HepG2 (cell line): ENCODE data around the gene HBG1. TPM values are rescaled to one million over a fixed set of nuclear protein-coding genes. Genes with fewer than 3 reads are reported as not detected.

ENCODE experiments used
- ATAC-seq: fragments of 200-7000 bp; cut with Tn5 transposase; 3 replicates; pipeline ENCODE4 v1.9.1; 2020; ENCODE audit warnings: mild to moderate bottlenecking, moderate library complexity
- BruUV-seq: library from RNA; stranded (reverse); fragments of 400-500 nt; replicated peaks from 2 replicates; lab custom pipeline; 2021; lab: Mats Ljungman, UMichigan
- CTCF ChIA-PET: fragments of 300-600 bp; formaldehyde crosslinking; extraction: SDS; loops from one replicate; lab custom pipeline; 2021; ENCODE audit warnings: low total read pairs, inconsistent platforms, low intra/inter-chr PET ratio; lab: Yijun Ruan, JAX
- POLR2A ChIA-PET: fragments of 350-600 bp; sonication (Branson Sonifier 250); formaldehyde crosslinking; loops from one replicate; lab custom pipeline; 2020; ENCODE audit warnings: antibody characterized with exemption, inconsistent platforms; lab: Yijun Ruan, JAX
- DNase-seq: peaks from one replicate; pipeline ENCODE4 v3.0.0-alpha.2; 2015; ENCODE audit warnings: low spot score
- FAIRE-seq: peaks from 3 replicates; lab custom pipeline; 2011; peaks lifted over from hg19 to GRCh38; lab: Jason Lieb, UNC
- H2AFZ ChIP-seq: one replicate; pipeline ENCODE4 v1.6.1; 2011; ENCODE audit warnings: low read length, inconsistent platforms
- H3K27ac ChIP-seq: fragments of 300-600 bp; 3 replicates; pipeline ENCODE4 v1.8.0; 2011; ENCODE audit warnings: mixed run types, mild to moderate bottlenecking, mixed read lengths, low read length, inconsistent platforms; ENCODE audit not compliant: insufficient read depth; ENCODE audit errors: extremely low read length
- H3K27me3 ChIP-seq, 2 experiments: fragments of 200-600 bp in 1 of 2; 2 replicates in 1 of 2; 3 replicates in 1 of 2; pipeline versions ENCODE4 v1.6.0 to v1.8.0; 2011; ENCODE audit warnings: low read length in 2 of 2, mild to moderate bottlenecking in 2 of 2, moderate library complexity in 2 of 2, inconsistent platforms in 1 of 2; ENCODE audit not compliant: insufficient read depth in 2 of 2, control insufficient read depth in 1 of 2
- H3K36me3 ChIP-seq, 2 experiments: fragments of 200-600 bp in 1 of 2; replicated peaks in 1 of 2; 2 replicates in 1 of 2; 3 replicates in 1 of 2; pipeline versions ENCODE4 v1.5.1 to v1.8.0; 2011; ENCODE audit warnings: low read length in 2 of 2, inconsistent platforms in 1 of 2; ENCODE audit not compliant: insufficient read depth in 2 of 2, control insufficient read depth in 1 of 2
- H3K4me1 ChIP-seq: 2 replicates; pipeline ENCODE4 v1.5.1; 2012; ENCODE audit warnings: low read length, inconsistent platforms; ENCODE audit not compliant: insufficient read depth
- H3K4me2 ChIP-seq: 2 replicates; pipeline ENCODE4 v1.6.0; 2011; ENCODE audit warnings: low read depth, low read length, inconsistent platforms
- H3K4me3 ChIP-seq, 3 experiments: fragments of 200-600 bp in 1 of 3; sonication (generic), shearing (Covaris generic) in 1 of 3; replicated peaks in 1 of 3; 2 replicates each; pipeline ENCODE4 v1.5.1; 2011 to 2016; ENCODE audit warnings: low read length in 3 of 3, inconsistent platforms in 2 of 3, low read depth in 2 of 3, mild to moderate bottlenecking in 2 of 3, control low read depth in 1 of 3, mixed read lengths in 1 of 3; ENCODE audit not compliant: insufficient read depth in 1 of 3
- H3K79me2 ChIP-seq: one replicate; pipeline ENCODE4 v1.6.1; 2011; ENCODE audit warnings: low read length, inconsistent platforms; ENCODE audit not compliant: insufficient read depth
- H3K9ac ChIP-seq: 2 replicates; pipeline ENCODE4 v1.6.0; 2011; ENCODE audit warnings: mild to moderate bottlenecking, low read depth, low read length, inconsistent platforms; ENCODE audit not compliant: insufficient read depth
- H3K9me3 ChIP-seq: 2 replicates; pipeline ENCODE4 v1.5.1; 2012; ENCODE audit warnings: mild to moderate bottlenecking, low read length
- H4K20me1 ChIP-seq: 2 replicates; pipeline ENCODE4 v1.6.0; 2011; ENCODE audit warnings: inconsistent platforms, mild to moderate bottlenecking, low read length, moderate library complexity; ENCODE audit not compliant: insufficient read depth
- ADNP ChIP-seq: sonication (generic); formaldehyde crosslinking; IDR thresholded peaks from 2 replicates; pipeline ENCODE4 v1.4.0; 2020; ENCODE audit warnings: missing genetic modification reagents
- HDAC6 ChIP-seq: fragments of 200-600 bp; sonication (generic); IDR thresholded peaks from 2 replicates; pipeline ENCODE4 v1.7.0; 2017; ENCODE audit warnings: mild to moderate bottlenecking, antibody characterized with exemption, low read length, low read depth
- IRF2 ChIP-seq: IDR thresholded peaks from 2 replicates; pipeline ENCODE4 v1.6.1; 2018; ENCODE audit warnings: missing genetic modification reagents, missing compliant biosample characterization
- MAFG ChIP-seq: sonication (generic); formaldehyde crosslinking; IDR thresholded peaks from 2 replicates; pipeline ENCODE4 v1.5.1; 2020; ENCODE audit warnings: mild to moderate bottlenecking, missing genetic modification reagents
- POLR2A ChIP-seq, 2 experiments: IDR thresholded peaks; 2 replicates each; pipeline ENCODE4 v1.6.1; 2011; ENCODE audit warnings: low read depth in 2 of 2, low read length in 2 of 2, mild to moderate bottlenecking in 1 of 2, moderate library complexity in 1 of 2; ENCODE audit not compliant: insufficient read depth in 1 of 2
- SETDB1 ChIP-seq: sonication (generic); formaldehyde crosslinking; IDR thresholded peaks from 2 replicates; pipeline ENCODE4 v1.5.1; 2020; ENCODE audit warnings: missing genetic modification reagents, mild to moderate bottlenecking, borderline replicate concordance
- TCF7L2 ChIP-seq: IDR thresholded peaks from 2 replicates; pipeline ENCODE4 v1.6.1; 2011; ENCODE audit warnings: mild to moderate bottlenecking, low read depth, low read length, moderate library complexity
- ZBTB38 ChIP-seq: sonication (generic); formaldehyde crosslinking; IDR thresholded peaks from 2 replicates; pipeline ENCODE4 v1.5.1; 2020; ENCODE audit warnings: mild to moderate bottlenecking, missing genetic modification reagents
- ZSCAN21 ChIP-seq: sonication (generic); formaldehyde crosslinking; IDR thresholded peaks from 2 replicates; pipeline ENCODE4 v1.8.0; 2022; ENCODE audit warnings: mild to moderate bottlenecking, missing genetic modification reagents, moderate library complexity, borderline replicate concordance
- WGBS: methylation state at CpG from one replicate; pipeline ENCODE4 v1.1.6; 2017; ENCODE audit warnings: low lambda C conversion rate; 5-methylcytosine and 5-hydroxymethylcytosine counted together
- in situ Hi-C: cut with HindIII; loops from 2 replicates; pipeline ENCODE4 v1.10.0; 2017; ENCODE audit warnings: low pct_unique_long_range_greater_than_20kb; ENCODE audit not compliant: extremely low pct_ligation_motif_present
- intact Hi-C: fragments of 100-400 bp; cut with micrococcal nuclease; formaldehyde crosslinking; loops from one replicate; pipeline ENCODE4 v1.10.0; 2022; ENCODE audit not compliant: unreplicated experiment
- polyA plus RNA-seq, 8 experiments: library from polyadenylated mRNA; depleted of rRNA in 3 of 8; stranded (reverse) in 7 of 8; unstranded in 1 of 8; fragments of >200 nt; fragmentation: Illumina TruSeq in 4 of 8; extraction: Trizol in 4 of 8; gene quantifications; 2 replicates each; pipeline versions ENCODE4 v1.2.1 to v1.2.3, GENCODE V29; 2011 to 2016; ENCODE audit warnings: low read depth in 4 of 8, missing spikeins in 1 of 8, mixed read lengths in 1 of 8; ENCODE audit not compliant: insufficient read depth in 1 of 8
- total RNA-seq, 5 experiments: library from RNA; depleted of rRNA; stranded (reverse); fragments of >200 nt; fragmentation: Illumina TruSeq; extraction: Trizol; gene quantifications; 2 replicates each; pipeline ENCODE4 v1.2.3, GENCODE V29; 2016; ENCODE audit warnings: low read depth in 1 of 5
- TF ChIP-seq, protein P1 (sequence below): sonication (generic); formaldehyde crosslinking; IDR thresholded peaks from 2 replicates; pipeline ENCODE4 v1.5.0; 2020; ENCODE audit warnings: mild to moderate bottlenecking, missing genetic modification reagents, borderline replicate concordance

The HBG1 gene
- total and polyA plus RNA-seq, 2 of the 13 experiments (the other 11 are each of a cell fraction or from before 2014, with no cell fraction given): not detected

DNA sequence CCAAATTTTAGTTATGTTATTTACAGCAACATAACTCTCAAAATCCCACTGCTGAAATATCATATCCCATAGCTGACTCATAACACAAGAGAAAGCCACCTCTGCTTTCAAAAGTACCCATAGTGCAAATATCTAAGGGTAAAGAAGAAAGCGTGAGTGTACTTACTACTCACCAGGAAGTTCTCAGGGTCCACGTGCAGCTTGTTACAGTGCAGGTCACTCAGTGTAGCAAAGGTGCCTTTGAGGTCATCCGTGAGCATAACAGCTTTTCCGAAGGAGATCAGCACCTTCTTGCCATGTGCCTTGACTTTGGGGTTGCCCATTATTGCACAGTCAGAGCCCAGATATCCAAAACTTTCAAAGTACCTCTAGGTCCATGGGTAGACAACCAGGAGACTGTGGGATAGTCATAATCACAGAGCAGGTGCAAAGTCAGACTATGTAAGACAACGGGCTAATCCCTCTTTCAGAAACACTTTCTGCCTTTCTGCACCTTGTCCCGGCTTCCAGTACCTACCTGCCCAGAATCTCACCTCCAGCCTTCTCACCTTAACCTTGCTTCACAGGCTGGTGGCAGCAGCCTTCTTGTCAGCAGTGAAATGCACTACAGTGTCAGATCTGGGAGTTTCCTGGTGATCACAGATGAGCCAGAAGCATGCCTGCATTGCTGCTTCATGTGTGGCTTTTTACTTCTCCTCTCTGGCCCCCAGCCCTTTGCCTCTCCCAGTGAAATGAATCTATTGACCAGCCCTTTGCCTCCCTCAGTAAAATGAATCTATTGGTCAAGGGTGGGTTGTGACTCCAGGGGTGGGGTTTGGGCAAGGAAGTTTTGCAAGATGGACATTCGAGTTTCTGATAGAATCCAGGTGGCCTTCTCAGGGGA lies 6.5 kb downstream of the HBG1 start:
- H2AFZ ChIP-seq: no peak overlapping the region
- WGBS: 4% methylated on average over 6 of the region's 7 CpGs
- no TSS peak for BruUV-seq
- H3K4me3 ChIP-seq: no peak overlapping the region
- H3K9ac ChIP-seq: no peak overlapping the region
- ATAC-seq: no peak
- TF ChIP-seq HDAC6: no peak
- no peak for TF ChIP-seq SETDB1 (CRISPR knock-in tag)
- TF ChIP-seq ZBTB38 (CRISPR knock-in tag): no peak
- TF ChIP-seq POLR2A (IDR thresholded peaks at IDR 0.05; ENCODE audit: insufficient read depth in 1 of 2, low read depth in 2 of 2, low read length in 2 of 2): no peak
- no peak for TF ChIP-seq ADNP (CRISPR knock-in tag)
- no peak for TF ChIP-seq ZSCAN21 (CRISPR knock-in tag)
- no peak for TF ChIP-seq TCF7L2
- TF ChIP-seq IRF2 (CRISPR knock-in tag): no peak
- TF ChIP-seq MAFG: no peak
- TF ChIP-seq, protein P1, sequence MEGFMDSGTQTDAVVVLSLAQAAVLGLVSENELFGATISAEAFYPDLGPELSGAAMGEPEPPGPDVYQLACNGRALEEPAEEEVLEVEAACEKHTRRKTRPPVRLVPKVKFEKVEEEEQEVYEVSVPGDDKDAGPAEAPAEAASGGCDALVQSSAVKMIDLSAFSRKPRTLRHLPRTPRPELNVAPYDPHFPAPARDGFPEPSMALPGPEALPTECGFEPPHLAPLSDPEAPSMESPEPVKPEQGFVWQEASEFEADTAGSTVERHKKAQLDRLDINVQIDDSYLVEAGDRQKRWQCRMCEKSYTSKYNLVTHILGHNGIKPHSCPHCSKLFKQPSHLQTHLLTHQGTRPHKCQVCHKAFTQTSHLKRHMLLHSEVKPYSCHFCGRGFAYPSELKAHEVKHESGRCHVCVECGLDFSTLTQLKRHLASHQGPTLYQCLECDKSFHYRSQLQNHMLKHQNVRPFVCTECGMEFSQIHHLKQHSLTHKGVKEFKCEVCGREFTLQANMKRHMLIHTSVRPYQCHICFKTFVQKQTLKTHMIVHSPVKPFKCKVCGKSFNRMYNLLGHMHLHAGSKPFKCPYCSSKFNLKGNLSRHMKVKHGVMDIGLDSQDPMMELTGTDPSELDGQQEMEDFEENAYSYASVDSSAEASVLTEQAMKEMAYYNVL (CRISPR knock-in tag): no peak
- TF ChIP-seq, all 625 proteins: peak for 0
- Histone ChIP-seq H3K9me3 (no peaks in the 10 kb centered on the region), H3K36me3 (no peaks in the 10 kb centered on the region), H4K20me1 (no peaks in the 10 kb centered on the region), H3K4me1 (no peaks in the 10 kb centered on the region), H3K27ac (no peak overlapping the region), H3K4me2 (no peak overlapping the region), H3K79me2 (no peaks in the 10 kb centered on the region), H3K27me3 (peaks cover 0 to 5% of the 10 kb centered on the region in 2 experiments; a peak in 1 of 5 replicates)
- DNase-seq: no peak
- FAIRE-seq: no peak
- intact Hi-C loops (no loop called here), in situ Hi-C loops (no loop called here)
- ChIA-PET POLR2A (no interaction called here), CTCF (no interaction called here)
